GM23338 (cell line): Measurements from ENCODE around the gene COL25A1. TPM values are rescaled to one million over a fixed set of nuclear protein-coding genes. Genes with fewer than 3 reads are reported as not detected.

Source experiments
- ATAC-seq: fragments of 200-7000 bp; cut with Tn5 transposase; 3 replicates; pipeline ENCODE4 v1.9.1; 2020
- DNase-seq: peaks from one replicate; pipeline ENCODE4 v3.0.0-alpha.2; 2015; ENCODE audit warnings: low spot score
- H2AFZ ChIP-seq: fragments of 200-600 bp; sonication (generic); 2 replicates; pipeline ENCODE4 v1.8.0; 2016; ENCODE audit warnings: antibody characterized with exemption, mild to moderate bottlenecking, moderate library complexity
- H3F3A ChIP-seq: fragments of 200-600 bp; sonication (generic); replicated peaks from 2 replicates; pipeline ENCODE4 v1.8.0; 2017; ENCODE audit warnings: antibody characterized with exemption, mixed run types, low read depth
- H3K27ac ChIP-seq: fragments of 200-600 bp; sonication (generic); 2 replicates; pipeline ENCODE4 v1.6.1; 2016; ENCODE audit warnings: low read depth
- H3K27me3 ChIP-seq: fragments of 200-600 bp; sonication (generic); 2 replicates; pipeline ENCODE4 v1.8.0; 2016; ENCODE audit warnings: mild to moderate bottlenecking, mixed run types, moderate library complexity; ENCODE audit not compliant: insufficient read depth
- H3K36me3 ChIP-seq: fragments of 200-600 bp; sonication (generic); 2 replicates; pipeline ENCODE4 v1.8.0; 2016; ENCODE audit warnings: mild to moderate bottlenecking; ENCODE audit not compliant: insufficient read depth
- H3K4me1 ChIP-seq: fragments of 200-600 bp; sonication (generic); 2 replicates; pipeline ENCODE4 v1.8.0; 2016; ENCODE audit warnings: mild to moderate bottlenecking, moderate library complexity; ENCODE audit not compliant: insufficient read depth
- H3K4me2 ChIP-seq: fragments of 200-600 bp; sonication (generic); 2 replicates; pipeline ENCODE4 v1.7.1; 2017; ENCODE audit warnings: mixed run types
- H3K4me3 ChIP-seq: fragments of 200-600 bp; sonication (generic); 2 replicates; pipeline ENCODE4 v1.6.1; 2016; ENCODE audit warnings: mixed run types
- H3K79me2 ChIP-seq: fragments of 200-600 bp; sonication (generic); replicated peaks from 2 replicates; pipeline ENCODE4 v1.8.0; 2017; ENCODE audit warnings: mild to moderate bottlenecking; ENCODE audit not compliant: insufficient read depth
- H3K9me2 ChIP-seq: fragments of 200-600 bp; sonication (generic); 2 replicates; pipeline ENCODE4 v1.8.0; 2017; ENCODE audit not compliant: insufficient read depth
- H4K20me1 ChIP-seq: fragments of 200-600 bp; sonication (generic); replicated peaks from 2 replicates; pipeline ENCODE4 v1.8.0; 2017; ENCODE audit warnings: mild to moderate bottlenecking; ENCODE audit not compliant: insufficient read depth
- H3K27ac Mint-ChIP-seq: 2 replicates; pipeline ENCODE4 v1.8.0; 2020; ENCODE audit warnings: inconsistent platforms, mild to moderate bottlenecking, moderate library complexity, mixed read lengths
- H3K27me3 Mint-ChIP-seq: 3 replicates; pipeline ENCODE4 v1.8.0; 2022; ENCODE audit warnings: low read depth, mild to moderate bottlenecking, moderate library complexity, mixed read lengths, inconsistent platforms; ENCODE audit not compliant: insufficient read depth, poor library complexity
- H3K36me3 Mint-ChIP-seq: 3 replicates; pipeline ENCODE4 v1.8.0; 2021; ENCODE audit warnings: low read depth, mild to moderate bottlenecking, inconsistent platforms, moderate library complexity, mixed read lengths
- H3K4me1 Mint-ChIP-seq: 3 replicates; pipeline ENCODE4 v1.8.0; 2020; ENCODE audit warnings: mild to moderate bottlenecking, inconsistent platforms, mixed read lengths
- H3K4me3 Mint-ChIP-seq: 3 replicates; pipeline ENCODE4 v1.8.0; 2021; ENCODE audit warnings: moderate library complexity, mild to moderate bottlenecking, inconsistent platforms, mixed read lengths
- H3K9me3 Mint-ChIP-seq: 3 replicates; pipeline ENCODE4 v1.8.0; 2020; ENCODE audit warnings: moderate library complexity, mild to moderate bottlenecking, inconsistent platforms, mixed read lengths
- CREB1 ChIP-seq: fragments of 250-450 bp; sonication (Bioruptor Pico); IDR thresholded peaks from 2 replicates; pipeline ENCODE4 v1.5.0; 2020; ENCODE audit warnings: low read depth, mild to moderate bottlenecking, moderate library complexity
- EZH2 ChIP-seq: fragments of 200-600 bp; sonication (generic); IDR thresholded peaks from one replicate; pipeline ENCODE4 v1.8.0; 2017; ENCODE audit warnings: antibody characterized with exemption, mild to moderate bottlenecking, low read depth; ENCODE audit not compliant: unreplicated experiment
- JUNB ChIP-seq: IDR thresholded peaks from one replicate; pipeline ENCODE4 v1.6.1; 2016; ENCODE audit warnings: antibody characterized with exemption; ENCODE audit not compliant: unreplicated experiment
- NANOG ChIP-seq: IDR thresholded peaks from 2 replicates; pipeline ENCODE4 v1.6.1; 2016; ENCODE audit warnings: antibody characterized with exemption, borderline replicate concordance
- POLR2AphosphoS5 ChIP-seq: IDR thresholded peaks from 2 replicates; pipeline ENCODE4 v1.6.1; 2016; ENCODE audit warnings: antibody characterized with exemption, low read depth
- STAT1 ChIP-seq: IDR thresholded peaks from one replicate; pipeline ENCODE4 v1.6.1; 2016; ENCODE audit warnings: antibody characterized with exemption; ENCODE audit not compliant: unreplicated experiment
- ZNF114 ChIP-seq: fragments of 250-450 bp; sonication (Bioruptor Pico); IDR thresholded peaks from 2 replicates; pipeline ENCODE4 v1.5.0; 2020; ENCODE audit warnings: mild to moderate bottlenecking, moderate library complexity
- ZNF331 ChIP-seq: fragments of 250-450 bp; sonication (Bioruptor Pico); IDR thresholded peaks from 2 replicates; pipeline ENCODE4 v1.5.0; 2020; ENCODE audit warnings: low read depth, mild to moderate bottlenecking, moderate library complexity
- polyA plus RNA-seq: library from polyadenylated mRNA; unstranded; fragments of >200 nt; fragmentation: Nextera tagmentation; extraction: Ambion mirVana; gene quantifications from 2 replicates; pipeline ENCODE4 v1.2.1, GENCODE V29; 2016
- total RNA-seq: library from RNA; depleted of rRNA; stranded (reverse); fragments of >200 nt; shearing (Covaris generic); gene quantifications from 2 replicates; pipeline ENCODE4 v1.2.3, GENCODE V29; 2014
- TF ChIP-seq, protein P1 (sequence below), 2 experiments: fragments of 200-600 bp in 1 of 2; sonication (generic) in 1 of 2; conservative IDR thresholded peaks; 2 replicates each; pipeline versions ENCODE4 v1.5.1 to v1.6.1; 2016 to 2017; ENCODE audit warnings: antibody characterized with exemption in 2 of 2, low read depth in 2 of 2, mild to moderate bottlenecking in 2 of 2, moderate library complexity in 1 of 2
- TF ChIP-seq, protein P2 (sequence below): IDR thresholded peaks from one replicate; pipeline ENCODE4 v1.6.1; 2018; ENCODE audit warnings: antibody characterized with exemption; ENCODE audit not compliant: unreplicated experiment
- TF ChIP-seq, protein P3 (sequence below): IDR thresholded peaks from 2 replicates; pipeline ENCODE4 v1.6.1; 2016; ENCODE audit warnings: antibody characterized with exemption

COL25A1 gene
- total and polyA plus RNA-seq, 2 experiments from 2014 or later, result 3.9 to 5.6 TPM

DNA sequence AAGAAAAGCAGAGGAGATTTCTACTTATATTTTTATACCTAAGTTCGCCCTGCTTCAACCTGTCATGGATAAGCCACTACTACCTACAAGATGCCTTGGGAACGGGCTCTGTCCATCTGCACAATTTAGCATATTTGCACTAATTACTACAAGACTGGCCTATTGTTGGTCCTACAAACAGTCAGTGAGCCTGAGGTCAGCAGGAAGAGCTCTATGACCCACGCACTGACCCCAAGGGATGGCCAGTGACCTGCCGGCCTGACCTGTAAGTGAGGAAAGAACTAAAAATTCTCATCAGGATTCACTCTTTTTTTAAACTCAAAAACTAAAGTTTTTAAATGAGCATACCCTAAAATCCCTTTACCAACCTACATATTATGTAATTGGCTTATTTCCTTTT is 142.0 kb downstream of the COL25A1 start:
- Histone ChIP-seq H3K4me3 (no peak overlapping the region), H3K27ac (no peak overlapping the region), H3K4me1 (no peaks in the 10 kb centered on the region), H2AFZ (no peak overlapping the region), H3K36me3 (no peaks in the 10 kb centered on the region), H3K9me2 (no peaks in the 10 kb centered on the region), H3F3A (no peaks in the 10 kb centered on the region), H3K79me2 (no peaks in the 10 kb centered on the region), H3K4me2 (no peak overlapping the region), H3K27me3 (no peaks in the 10 kb centered on the region), H4K20me1 (no peaks in the 10 kb centered on the region)
- H3K27me3 Mint-ChIP-seq, result peaks cover 3% of the 10 kb centered on the region
- no peak overlapping the region for H3K27ac Mint-ChIP-seq
- DNase-seq, result no peak
- H3K4me1 Mint-ChIP-seq, result peaks cover 19% of the 10 kb centered on the region
- H3K36me3 Mint-ChIP-seq, result no peaks in the 10 kb centered on the region
- TF ChIP-seq NANOG (no peak), STAT1 (no peak), ZNF114 (CRISPR knock-in tag) (no peak), JUNB (no peak), CREB1 (CRISPR knock-in tag) (no peak), EZH2 (no peak)
- TF ChIP-seq, protein P1, sequence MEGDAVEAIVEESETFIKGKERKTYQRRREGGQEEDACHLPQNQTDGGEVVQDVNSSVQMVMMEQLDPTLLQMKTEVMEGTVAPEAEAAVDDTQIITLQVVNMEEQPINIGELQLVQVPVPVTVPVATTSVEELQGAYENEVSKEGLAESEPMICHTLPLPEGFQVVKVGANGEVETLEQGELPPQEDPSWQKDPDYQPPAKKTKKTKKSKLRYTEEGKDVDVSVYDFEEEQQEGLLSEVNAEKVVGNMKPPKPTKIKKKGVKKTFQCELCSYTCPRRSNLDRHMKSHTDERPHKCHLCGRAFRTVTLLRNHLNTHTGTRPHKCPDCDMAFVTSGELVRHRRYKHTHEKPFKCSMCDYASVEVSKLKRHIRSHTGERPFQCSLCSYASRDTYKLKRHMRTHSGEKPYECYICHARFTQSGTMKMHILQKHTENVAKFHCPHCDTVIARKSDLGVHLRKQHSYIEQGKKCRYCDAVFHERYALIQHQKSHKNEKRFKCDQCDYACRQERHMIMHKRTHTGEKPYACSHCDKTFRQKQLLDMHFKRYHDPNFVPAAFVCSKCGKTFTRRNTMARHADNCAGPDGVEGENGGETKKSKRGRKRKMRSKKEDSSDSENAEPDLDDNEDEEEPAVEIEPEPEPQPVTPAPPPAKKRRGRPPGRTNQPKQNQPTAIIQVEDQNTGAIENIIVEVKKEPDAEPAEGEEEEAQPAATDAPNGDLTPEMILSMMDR (conservative IDR thresholded peaks at IDR 0.05; ENCODE audit: low read depth in 2 of 2), result no peak
- no peak overlapping the region for H3K4me3 Mint-ChIP-seq
- no peaks in the 10 kb centered on the region for H3K9me3 Mint-ChIP-seq
- ATAC-seq, result no peak

DNA sequence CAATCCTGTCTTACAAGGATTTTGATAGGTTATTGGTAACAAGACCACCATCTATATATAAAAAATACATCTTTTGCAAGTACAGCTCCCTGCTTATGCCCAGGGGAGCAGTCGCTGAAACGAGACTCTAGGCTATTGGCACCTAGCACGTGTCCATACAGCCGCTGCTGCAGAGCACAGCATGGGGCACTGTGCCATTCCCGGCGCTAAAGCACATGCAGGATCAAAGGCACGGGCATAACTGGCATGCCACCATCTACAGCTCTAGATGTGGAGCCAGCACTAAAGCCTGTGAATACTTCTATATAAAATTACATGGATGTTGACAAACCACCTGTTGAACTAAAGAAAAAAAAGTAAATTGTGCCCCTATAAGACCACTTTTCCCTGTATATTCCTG is 144.8 kb downstream of the COL25A1 start:
- ATAC-seq (no peak), DNase-seq (no peak)
- Mint-ChIP-seq H3K36me3 (no peaks in the 10 kb centered on the region), H3K9me3 (no peaks in the 10 kb centered on the region), H3K27ac (no peak overlapping the region), H3K4me3 (no peak overlapping the region), H3K4me1 (peaks cover 4% of the 10 kb centered on the region; the same call in 1 of the 3 replicates), H3K27me3 (no peaks in the 10 kb centered on the region)
- Histone ChIP-seq H3K79me2 (no peaks in the 10 kb centered on the region), H3K27ac (no peak overlapping the region), H3K4me2 (no peak overlapping the region), H4K20me1 (no peaks in the 10 kb centered on the region), H3K27me3 (no peaks in the 10 kb centered on the region), H2AFZ (no peak overlapping the region), H3K4me1 (no peaks in the 10 kb centered on the region), H3F3A (no peaks in the 10 kb centered on the region), H3K4me3 (no peak overlapping the region), H3K36me3 (no peaks in the 10 kb centered on the region), H3K9me2 (no peaks in the 10 kb centered on the region)
- no peak for TF ChIP-seq ZNF331 (CRISPR knock-in tag)
- no peak for TF ChIP-seq CREB1 (CRISPR knock-in tag)
- TF ChIP-seq, protein P2, sequence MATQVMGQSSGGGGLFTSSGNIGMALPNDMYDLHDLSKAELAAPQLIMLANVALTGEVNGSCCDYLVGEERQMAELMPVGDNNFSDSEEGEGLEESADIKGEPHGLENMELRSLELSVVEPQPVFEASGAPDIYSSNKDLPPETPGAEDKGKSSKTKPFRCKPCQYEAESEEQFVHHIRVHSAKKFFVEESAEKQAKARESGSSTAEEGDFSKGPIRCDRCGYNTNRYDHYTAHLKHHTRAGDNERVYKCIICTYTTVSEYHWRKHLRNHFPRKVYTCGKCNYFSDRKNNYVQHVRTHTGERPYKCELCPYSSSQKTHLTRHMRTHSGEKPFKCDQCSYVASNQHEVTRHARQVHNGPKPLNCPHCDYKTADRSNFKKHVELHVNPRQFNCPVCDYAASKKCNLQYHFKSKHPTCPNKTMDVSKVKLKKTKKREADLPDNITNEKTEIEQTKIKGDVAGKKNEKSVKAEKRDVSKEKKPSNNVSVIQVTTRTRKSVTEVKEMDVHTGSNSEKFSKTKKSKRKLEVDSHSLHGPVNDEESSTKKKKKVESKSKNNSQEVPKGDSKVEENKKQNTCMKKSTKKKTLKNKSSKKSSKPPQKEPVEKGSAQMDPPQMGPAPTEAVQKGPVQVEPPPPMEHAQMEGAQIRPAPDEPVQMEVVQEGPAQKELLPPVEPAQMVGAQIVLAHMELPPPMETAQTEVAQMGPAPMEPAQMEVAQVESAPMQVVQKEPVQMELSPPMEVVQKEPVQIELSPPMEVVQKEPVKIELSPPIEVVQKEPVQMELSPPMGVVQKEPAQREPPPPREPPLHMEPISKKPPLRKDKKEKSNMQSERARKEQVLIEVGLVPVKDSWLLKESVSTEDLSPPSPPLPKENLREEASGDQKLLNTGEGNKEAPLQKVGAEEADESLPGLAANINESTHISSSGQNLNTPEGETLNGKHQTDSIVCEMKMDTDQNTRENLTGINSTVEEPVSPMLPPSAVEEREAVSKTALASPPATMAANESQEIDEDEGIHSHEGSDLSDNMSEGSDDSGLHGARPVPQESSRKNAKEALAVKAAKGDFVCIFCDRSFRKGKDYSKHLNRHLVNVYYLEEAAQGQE, result no peak
- TF ChIP-seq EZH2, result no peak
- TF ChIP-seq, protein P3, sequence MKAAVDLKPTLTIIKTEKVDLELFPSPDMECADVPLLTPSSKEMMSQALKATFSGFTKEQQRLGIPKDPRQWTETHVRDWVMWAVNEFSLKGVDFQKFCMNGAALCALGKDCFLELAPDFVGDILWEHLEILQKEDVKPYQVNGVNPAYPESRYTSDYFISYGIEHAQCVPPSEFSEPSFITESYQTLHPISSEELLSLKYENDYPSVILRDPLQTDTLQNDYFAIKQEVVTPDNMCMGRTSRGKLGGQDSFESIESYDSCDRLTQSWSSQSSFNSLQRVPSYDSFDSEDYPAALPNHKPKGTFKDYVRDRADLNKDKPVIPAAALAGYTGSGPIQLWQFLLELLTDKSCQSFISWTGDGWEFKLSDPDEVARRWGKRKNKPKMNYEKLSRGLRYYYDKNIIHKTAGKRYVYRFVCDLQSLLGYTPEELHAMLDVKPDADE, result no peak
- no peak for TF ChIP-seq POLR2AphosphoS5
- no peak for TF ChIP-seq JUNB
- no peak for TF ChIP-seq ZNF114 (CRISPR knock-in tag)
